ENCODE results near the gene SNRK.
"Not testable (repeated sequence)": the region's sequence is repeated elsewhere in the genome, so short reads cannot be mapped to it uniquely, and the experiment has no call there.

Gene SNRK

GRCh38 chr3:43345877-43346276, 59.5 kb downstream of the SNRK start:
- peak; percentile 30 for DNase-seq (ENCODE audit: low spot score)

GRCh38 chr3:43346978-43347749, 60.8 kb downstream of the SNRK start:
- peak; percentile 44 for DNase-seq (ENCODE audit: low spot score)

GRCh38 chr3:43347774-43348173, 61.4 kb downstream of the SNRK start:
- no peak for DNase-seq (ENCODE audit: low spot score)

DNA sequence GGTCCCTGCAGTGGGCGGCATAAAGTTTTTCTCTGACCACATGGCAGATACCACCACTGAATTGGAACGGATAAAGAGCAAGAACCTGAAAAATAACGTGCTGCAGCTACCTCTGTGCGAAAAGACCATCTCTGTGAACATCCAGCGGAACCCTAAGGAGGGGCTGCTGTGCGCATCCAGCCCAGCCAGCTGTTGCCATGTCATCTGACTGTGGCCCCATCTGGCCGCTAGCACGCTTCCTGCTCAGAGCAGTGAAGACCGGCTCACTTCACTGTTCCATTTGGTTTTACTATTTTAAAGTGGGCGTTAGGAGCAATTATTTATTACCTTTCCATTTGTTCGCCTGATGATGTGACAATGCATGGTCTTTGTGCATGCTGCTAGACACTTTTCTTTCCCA, 62.0 kb downstream of the SNRK start:
- DNase-seq (ENCODE audit: low spot score) = no peak

- DNase-seq (ENCODE audit: low spot score) = no peak
Measured at GRCh38 chr3:43348852-43349574, 62.7 kb downstream of the SNRK start.

GRCh38 chr3:43349716-43350115, 63.4 kb downstream of the SNRK start:
- DNase-seq (ENCODE audit: low spot score) = no peak

DNA sequence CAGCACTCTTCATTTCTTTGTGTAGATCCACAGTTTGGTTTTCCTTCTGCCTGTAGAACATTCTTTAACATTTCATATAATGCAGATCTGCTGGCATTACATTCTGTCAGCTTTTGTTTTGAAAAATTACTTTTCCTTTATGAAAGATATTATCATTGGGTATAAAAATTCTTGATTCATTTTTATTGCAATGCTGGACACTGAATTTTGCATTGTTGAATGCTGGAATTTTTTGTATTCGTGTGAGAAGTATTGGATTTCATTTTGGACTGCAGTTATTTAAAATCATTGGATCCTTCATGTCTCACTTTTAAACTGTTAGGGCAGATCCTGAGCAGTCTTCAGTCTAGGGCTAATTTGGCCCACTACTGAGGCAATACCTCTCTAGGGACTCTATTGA, 67.1 kb downstream of the SNRK start:
- DNase-seq (ENCODE audit: low spot score) = no peak

GRCh38 chr3:43353923-43354670, 67.8 kb downstream of the SNRK start:
- DNase-seq (ENCODE audit: low spot score) = no peak

DNA sequence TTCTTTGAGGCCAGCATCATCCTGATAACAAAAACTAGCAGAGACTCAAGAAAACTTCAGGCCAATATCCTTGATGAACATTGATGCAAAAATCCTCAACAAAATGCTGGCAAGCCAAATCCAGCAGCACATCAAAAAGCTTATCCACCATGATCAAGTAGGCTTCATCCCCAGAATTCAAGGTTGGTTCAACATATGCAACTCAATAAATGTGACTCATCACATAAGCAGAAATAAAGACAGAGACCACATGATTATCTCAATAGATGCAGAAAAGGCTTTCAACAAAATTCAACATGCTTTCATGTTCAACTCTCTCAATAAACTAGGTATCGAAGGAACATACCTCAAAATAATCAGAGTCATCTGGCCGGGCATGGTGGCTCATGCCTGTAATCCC, 69.7 kb downstream of the SNRK start:
- not testable (repeated sequence) for DNase-seq (ENCODE audit: low spot score)

- DNase-seq (ENCODE audit: low spot score) = no peak
Measured at GRCh38 chr3:43361077-43361476, 74.7 kb downstream of the SNRK start.

GRCh38 chr3:43362183-43362582, 75.8 kb downstream of the SNRK start:
- DNase-seq (ENCODE audit: low spot score) = no peak

GRCh38 chr3:43362961-43363360, 76.6 kb downstream of the SNRK start:
- DNase-seq (ENCODE audit: low spot score) = no peak

DNA sequence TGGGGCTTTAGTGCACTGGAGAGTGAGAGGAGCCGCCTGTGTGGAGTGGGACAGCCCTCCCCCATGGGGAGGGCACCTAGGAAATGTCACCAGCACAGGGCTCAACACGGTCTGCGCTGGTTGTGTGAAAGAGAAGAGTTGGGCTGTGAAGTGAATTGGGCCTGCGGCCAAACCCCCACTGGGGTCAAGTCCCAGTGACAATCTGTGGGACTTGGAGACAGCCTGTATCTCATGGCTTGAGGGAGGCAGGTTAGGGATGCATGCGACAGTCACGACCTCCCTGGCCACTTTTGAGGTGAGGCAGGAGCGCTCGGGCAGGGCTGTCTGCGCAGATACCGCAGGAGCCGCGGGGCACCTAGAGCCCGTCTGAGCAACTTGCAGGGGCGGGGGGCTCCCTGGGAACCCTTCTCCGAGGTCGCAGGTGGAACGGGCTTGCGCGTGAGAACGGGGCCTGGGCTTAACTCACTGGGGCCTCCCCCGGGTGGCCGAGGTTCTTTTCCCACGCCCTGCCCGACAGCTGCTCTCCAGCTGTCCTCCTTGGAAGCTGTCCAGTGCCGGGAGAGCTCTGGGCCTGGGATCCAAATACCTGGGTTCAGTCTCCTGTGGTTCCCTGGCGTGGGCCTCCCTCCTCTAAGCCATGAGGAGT, 77.4 kb downstream of the SNRK start:
- DNase-seq (ENCODE audit: low spot score) = no peak

- no peak for DNase-seq (ENCODE audit: low spot score)
Measured at GRCh38 chr3:43364494-43364893, 78.2 kb downstream of the SNRK start.

DNA sequence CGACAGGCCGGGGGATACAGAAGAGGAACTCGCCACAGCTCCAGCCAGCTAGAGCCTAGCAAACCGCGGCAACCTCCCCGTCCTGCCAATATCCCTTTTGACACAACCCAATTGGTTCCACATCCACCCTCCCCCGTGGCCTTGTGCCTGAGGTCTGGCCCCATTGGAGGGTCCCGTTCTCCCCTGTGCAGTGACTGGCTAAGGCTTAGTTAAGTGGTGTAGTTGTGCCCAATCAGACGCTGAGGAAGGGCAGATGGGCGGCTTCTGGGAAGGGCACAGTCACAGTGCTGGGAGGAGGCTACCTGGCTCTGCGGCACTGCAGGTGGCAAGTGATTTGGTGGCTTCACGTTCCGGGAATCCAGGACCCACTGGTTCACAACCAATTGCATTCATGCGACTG, 78.6 kb downstream of the SNRK start:
- no peak for DNase-seq (ENCODE audit: low spot score)

- DNase-seq (ENCODE audit: low spot score) = no peak
Measured at GRCh38 chr3:43365601-43366305, 79.4 kb downstream of the SNRK start.

DNA sequence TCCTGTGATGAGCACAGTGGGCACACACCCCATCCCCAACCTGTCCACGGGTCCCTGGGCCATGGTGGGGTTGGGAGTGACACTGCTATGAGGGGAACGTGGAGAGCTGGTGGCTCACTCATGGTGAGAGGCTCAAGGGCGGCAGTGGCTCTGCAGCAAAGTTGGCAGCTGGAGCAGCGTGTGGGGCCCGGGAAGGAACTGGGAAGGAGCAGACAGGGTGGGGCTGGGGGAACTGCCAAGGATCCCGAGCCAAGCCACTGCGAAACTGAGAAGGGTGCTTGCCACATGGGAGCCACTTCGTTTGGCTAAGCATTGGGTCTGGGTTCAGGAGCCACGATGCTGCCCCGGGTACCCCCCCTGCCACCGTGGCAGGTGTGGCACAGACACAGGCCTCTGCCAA, 80.1 kb downstream of the SNRK start:
- no peak for DNase-seq (ENCODE audit: low spot score)

GRCh38 chr3:43366885-43367284, 80.5 kb downstream of the SNRK start:
- DNase-seq (ENCODE audit: low spot score) = no peak

- DNase-seq (ENCODE audit: low spot score) = no peak
Measured at GRCh38 chr3:43369404-43370292, 83.3 kb downstream of the SNRK start.

DNA sequence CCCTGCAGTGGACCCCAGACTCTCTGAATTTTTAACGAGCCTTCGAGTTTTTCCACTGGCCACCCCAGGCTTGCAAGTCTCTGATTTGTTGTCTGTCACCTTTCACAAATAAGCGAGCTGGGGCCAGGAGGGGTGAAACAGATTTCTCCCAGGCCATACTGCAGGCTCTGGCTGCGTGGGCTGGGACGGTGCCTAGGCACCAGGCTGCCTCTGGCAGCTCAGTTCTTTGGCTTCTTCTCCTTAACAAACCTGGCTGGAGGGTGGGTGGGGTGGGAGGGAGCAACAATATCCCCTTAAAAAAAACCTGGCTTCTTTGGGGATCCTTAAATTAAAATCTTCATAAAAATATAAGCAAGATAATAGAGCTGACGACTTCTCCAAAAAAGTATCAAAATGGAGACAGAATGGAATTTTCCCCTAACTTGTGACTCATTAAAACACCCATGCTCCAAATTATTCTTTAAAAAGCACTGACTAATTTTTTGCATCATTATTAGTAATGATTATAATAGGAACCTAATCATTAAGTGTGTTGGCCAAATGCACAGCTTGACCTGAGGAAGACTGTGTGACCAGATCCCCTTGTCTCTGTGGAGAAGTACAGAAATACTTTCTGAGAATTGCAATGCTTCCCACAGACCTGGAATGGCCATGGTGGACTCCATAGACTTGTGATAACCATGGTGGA, 84.1 kb downstream of the SNRK start:
- DNase-seq (ENCODE audit: low spot score) = no peak

Measured in activated CD4-positive, alpha-beta T cell treated with anti-CD3 and anti-CD28 coated beads, Interleukin-2, Interleukin-4, amounts not matched to agents 100 ng/mL and 50 ng/mL, durations not matched to agents 16 hours and 8 hours (primary cell).